Neural progenitor cell (in vitro differentiated cells): ENCODE measurements around the gene VAV2. TPM values are rescaled to one million over a fixed set of nuclear protein-coding genes. Genes with fewer than 3 reads are reported as not detected.

Source experiments
- DNase-seq: peaks from one replicate; pipeline ENCODE4 v3.0.0-alpha.2; 2016; ENCODE audit warnings: low spot score
- H2AFZ ChIP-seq: fragments of 200-600 bp; sonication (generic); replicated peaks from 2 replicates; pipeline ENCODE4 v1.6.1; 2016; ENCODE audit warnings: antibody characterized with exemption
- H3F3A ChIP-seq: fragments of 200-600 bp; sonication (generic); 2 replicates; pipeline ENCODE4 v1.6.1; 2016; ENCODE audit warnings: antibody characterized with exemption, low read depth
- H3K27ac ChIP-seq: fragments of 200-600 bp; sonication (generic); 2 replicates; pipeline ENCODE4 v1.5.1; 2016; ENCODE audit warnings: mild to moderate bottlenecking
- H3K27me3 ChIP-seq: fragments of 200-600 bp; sonication (generic); 2 replicates; pipeline ENCODE4 v1.6.1; 2016; ENCODE audit warnings: mild to moderate bottlenecking, moderate library complexity
- H3K36me3 ChIP-seq: fragments of 200-600 bp; sonication (generic); 2 replicates; pipeline ENCODE4 v1.5.1; 2016
- H3K4me1 ChIP-seq: fragments of 200-600 bp; sonication (generic); 2 replicates; pipeline ENCODE4 v1.6.1; 2016; ENCODE audit warnings: mixed run types
- H3K4me2 ChIP-seq: fragments of 200-600 bp; sonication (generic); 2 replicates; pipeline ENCODE4 v1.6.1; 2016
- H3K4me3 ChIP-seq: fragments of 200-600 bp; sonication (generic); 2 replicates; pipeline ENCODE4 v1.5.1; 2016
- H3K79me2 ChIP-seq: fragments of 200-600 bp; sonication (generic); 2 replicates; pipeline ENCODE4 v1.6.1; 2016; ENCODE audit warnings: low read depth
- H3K9ac ChIP-seq: fragments of 200-600 bp; sonication (generic); 2 replicates; pipeline ENCODE4 v1.6.1; 2016
- H3K9me3 ChIP-seq: fragments of 200-600 bp; sonication (generic); 2 replicates; pipeline ENCODE4 v1.5.1; 2016; ENCODE audit warnings: low read depth
- H4K20me1 ChIP-seq: fragments of 200-600 bp; sonication (generic); 2 replicates; pipeline ENCODE4 v1.6.1; 2016; ENCODE audit warnings: low read depth
- H3K27ac Mint-ChIP-seq: 3 replicates; pipeline ENCODE4 v1.8.0; 2021; ENCODE audit warnings: mixed read lengths
- H3K27me3 Mint-ChIP-seq: 2 replicates; pipeline ENCODE4 v1.8.0; 2022; ENCODE audit warnings: low read depth, mild to moderate bottlenecking, inconsistent platforms, moderate library complexity, mixed read lengths; ENCODE audit not compliant: insufficient read depth
- H3K36me3 Mint-ChIP-seq: 3 replicates; pipeline ENCODE4 v1.8.0; 2021; ENCODE audit warnings: mixed read lengths
- H3K4me1 Mint-ChIP-seq: 3 replicates; pipeline ENCODE4 v1.8.0; 2021; ENCODE audit warnings: mixed read lengths
- H3K4me3 Mint-ChIP-seq: 3 replicates; pipeline ENCODE4 v1.8.0; 2021; ENCODE audit warnings: mild to moderate bottlenecking, moderate library complexity, mixed read lengths
- H3K9me3 Mint-ChIP-seq: 3 replicates; pipeline ENCODE4 v1.8.0; 2020; ENCODE audit warnings: mixed read lengths
- CTCF ChIP-seq: fragments of 200-600 bp; sonication (generic); IDR thresholded peaks from 2 replicates; pipeline ENCODE4 v1.5.1; 2017; ENCODE audit warnings: antibody characterized with exemption, mild to moderate bottlenecking
- EZH2 ChIP-seq: fragments of 200-600 bp; sonication (generic); IDR thresholded peaks from 2 replicates; pipeline ENCODE4 v1.6.1; 2017; ENCODE audit warnings: antibody characterized with exemption, mild to moderate bottlenecking, moderate library complexity
- EZH2phosphoT487 ChIP-seq: fragments of 200-600 bp; sonication (generic); IDR thresholded peaks from 2 replicates; pipeline ENCODE4 v1.6.1; 2017; ENCODE audit warnings: antibody characterized with exemption
- total RNA-seq: library from RNA; depleted of rRNA; stranded (reverse); fragments of >200 nt; gene quantifications from 2 replicates; pipeline ENCODE4 v1.2.3, GENCODE V29; 2015; ENCODE audit warnings: low replicate concordance

The VAV2 gene
- total RNA-seq, 1 donor from 2014 or later = 12.9 TPM

GRCh38 chr9:133935328-133936005, 56.7 kb downstream of the VAV2 start:
- Histone ChIP-seq H4K20me1 (peaks cover 58% of the 10 kb centered on the region), H3K79me2 (peaks cover 34% of the 10 kb centered on the region), H2AFZ (no peak overlapping the region), H3K9ac (no peak overlapping the region), H3K4me2 (no peak overlapping the region), H3F3A (peaks cover 6% of the 10 kb centered on the region), H3K4me3 (no peak overlapping the region), H3K4me1 (peaks cover 11% of the 10 kb centered on the region), H3K27ac (no peak overlapping the region), H3K9me3 (no peaks in the 10 kb centered on the region), H3K36me3 (no peaks in the 10 kb centered on the region), H3K27me3 (no peaks in the 10 kb centered on the region)
- peaks cover 45% of the 10 kb centered on the region for H3K4me1 Mint-ChIP-seq
- H3K36me3 Mint-ChIP-seq = peaks cover 21% of the 10 kb centered on the region
- no peaks in the 10 kb centered on the region for H3K9me3 Mint-ChIP-seq
- H3K27ac Mint-ChIP-seq = no peak overlapping the region
- H3K27me3 Mint-ChIP-seq = peaks cover 2% of the 10 kb centered on the region
- H3K4me3 Mint-ChIP-seq = no peak overlapping the region
- TF ChIP-seq CTCF (no peak), EZH2phosphoT487 (no peak), EZH2 (no peak)
- no peak for DNase-seq

- Mint-ChIP-seq H3K4me3 (no peak overlapping the region), H3K27me3 (peaks cover 2% of the 10 kb centered on the region), H3K4me1 (peaks cover 45% of the 10 kb centered on the region), H3K36me3 (peaks cover 21% of the 10 kb centered on the region), H3K27ac (no peak overlapping the region), H3K9me3 (no peaks in the 10 kb centered on the region)
- no peak overlapping the region for H2AFZ ChIP-seq
- no peak overlapping the region for H3K4me3 ChIP-seq
- H3K79me2 ChIP-seq = peaks cover 34% of the 10 kb centered on the region
- peaks cover 56% of the 10 kb centered on the region for H4K20me1 ChIP-seq
- no peak overlapping the region for H3K9ac ChIP-seq
- H3K4me2 ChIP-seq = no peak overlapping the region
- H3K27me3 ChIP-seq = no peaks in the 10 kb centered on the region
- H3F3A ChIP-seq = peaks cover 6% of the 10 kb centered on the region
- H3K27ac ChIP-seq = no peak overlapping the region
- H3K9me3 ChIP-seq = no peaks in the 10 kb centered on the region
- TF ChIP-seq EZH2 (no peak), CTCF (no peak), EZH2phosphoT487 (no peak)
- H3K4me1 ChIP-seq = peaks cover 5% of the 10 kb centered on the region
- H3K36me3 ChIP-seq = no peaks in the 10 kb centered on the region
- DNase-seq = no peak
Measured at GRCh38 chr9:133934482-133935232, 57.5 kb downstream of the VAV2 start.

GRCh38 chr9:133933426-133934026, 58.6 kb downstream of the VAV2 start:
- H3K9ac ChIP-seq = no peak overlapping the region
- Mint-ChIP-seq H3K9me3 (no peaks in the 10 kb centered on the region), H3K27ac (no peak overlapping the region), H3K4me1 (peaks cover 35% of the 10 kb centered on the region), H3K27me3 (peaks cover 2% of the 10 kb centered on the region), H3K36me3 (peaks cover 21% of the 10 kb centered on the region), H3K4me3 (no peak overlapping the region)
- no peak overlapping the region for H3K4me3 ChIP-seq
- no peak for DNase-seq
- peaks cover 6% of the 10 kb centered on the region for H3F3A ChIP-seq
- H4K20me1 ChIP-seq = peaks cover 54% of the 10 kb centered on the region
- H3K4me1 ChIP-seq = peaks cover 5% of the 10 kb centered on the region
- H2AFZ ChIP-seq = no peak overlapping the region
- no peak overlapping the region for H3K4me2 ChIP-seq
- H3K27ac ChIP-seq = no peak overlapping the region
- no peaks in the 10 kb centered on the region for H3K9me3 ChIP-seq
- TF ChIP-seq EZH2 = no peak
- no peak for TF ChIP-seq EZH2phosphoT487
- TF ChIP-seq CTCF = no peak
- no peaks in the 10 kb centered on the region for H3K36me3 ChIP-seq
- H3K79me2 ChIP-seq = peaks cover 29% of the 10 kb centered on the region
- no peaks in the 10 kb centered on the region for H3K27me3 ChIP-seq
